Choroid plexus epithelial cell (primary cell): Measurements from ENCODE around the gene HNRNPA1L2.
A peak's percentile ranks its signal among the peaks of the same experiment; 100 is the strongest.

Experiments used
- DNase-seq: peaks from one replicate; pipeline ENCODE4 v3.0.0-alpha.2; 2010; ENCODE audit warnings: low read depth
- H3K4me3 ChIP-seq: 2 replicates; pipeline ENCODE4 v1.5.1; 2011; ENCODE audit warnings: low read depth, mild to moderate bottlenecking, control low read depth, low read length, moderate library complexity
- CTCF ChIP-seq: conservative IDR thresholded peaks from 2 replicates; pipeline ENCODE4 v1.5.1; 2011; ENCODE audit warnings: low read depth, mild to moderate bottlenecking, control low read depth, inconsistent platforms, low read length, moderate library complexity

Gene HNRNPA1L2

GRCh38 chr13:52638666-52639328 lies 3.4 kb upstream of the HNRNPA1L2 start:
- TF ChIP-seq CTCF = no peak
- no peak overlapping the region for H3K4me3 ChIP-seq
- DNase-seq = no peak

- peak; percentile 17 for DNase-seq
- TF ChIP-seq CTCF = no peak
Observed at GRCh38 chr13:52644108-52644507, 1.9 kb downstream of the HNRNPA1L2 start.

GRCh38 chr13:52646967-52647366 lies 4.7 kb downstream of the HNRNPA1L2 start:
- TF ChIP-seq CTCF = no peak
- no peak for DNase-seq
- H3K4me3 ChIP-seq = no peak overlapping the region

More at GRCh38 chr13:52644108-52644507, 1.9 kb downstream of the HNRNPA1L2 start:
- H3K4me3 ChIP-seq = no peak overlapping the region

DNA sequence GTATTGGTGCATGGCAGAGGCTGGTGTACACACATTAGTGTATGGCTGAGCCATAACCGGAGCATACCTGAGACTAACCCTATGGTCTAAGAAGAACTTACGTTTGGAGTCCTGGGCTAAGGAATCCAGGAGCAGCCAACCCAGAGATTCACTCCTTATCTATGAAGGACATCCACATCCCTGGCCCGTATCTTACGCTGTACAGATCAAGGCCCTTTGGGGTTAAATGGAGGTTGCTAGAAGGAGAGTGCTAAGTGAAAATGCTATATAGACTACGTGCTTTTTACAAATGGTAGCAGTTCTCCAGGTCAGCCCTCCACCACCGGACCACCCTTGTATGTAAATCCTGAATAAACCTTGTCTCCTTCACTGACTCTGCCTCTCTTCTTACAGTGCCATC lies 8.5 kb downstream of the HNRNPA1L2 start:
- no peak for DNase-seq
- H3K4me3 ChIP-seq = peak overlapping the region; percentile 95
- TF ChIP-seq CTCF = no peak

DNA sequence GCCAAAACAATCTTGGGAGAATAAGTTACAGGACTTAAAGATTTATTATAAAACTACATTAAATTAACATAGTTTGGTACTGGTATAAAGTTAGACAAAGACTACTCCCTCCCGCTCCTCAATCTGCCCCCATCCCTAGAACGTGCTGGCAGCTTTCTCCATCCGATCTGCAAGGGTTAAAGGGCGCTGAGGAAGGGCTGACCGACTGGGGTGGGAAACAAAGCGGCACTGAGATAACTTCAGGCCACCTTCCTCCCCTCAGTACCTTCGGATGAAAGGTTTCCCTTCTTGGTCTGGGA lies 9.6 kb downstream of the HNRNPA1L2 start:
- peak overlapping the region; percentile 95 for H3K4me3 ChIP-seq
- no peak for DNase-seq
- TF ChIP-seq CTCF = no peak

DNA sequence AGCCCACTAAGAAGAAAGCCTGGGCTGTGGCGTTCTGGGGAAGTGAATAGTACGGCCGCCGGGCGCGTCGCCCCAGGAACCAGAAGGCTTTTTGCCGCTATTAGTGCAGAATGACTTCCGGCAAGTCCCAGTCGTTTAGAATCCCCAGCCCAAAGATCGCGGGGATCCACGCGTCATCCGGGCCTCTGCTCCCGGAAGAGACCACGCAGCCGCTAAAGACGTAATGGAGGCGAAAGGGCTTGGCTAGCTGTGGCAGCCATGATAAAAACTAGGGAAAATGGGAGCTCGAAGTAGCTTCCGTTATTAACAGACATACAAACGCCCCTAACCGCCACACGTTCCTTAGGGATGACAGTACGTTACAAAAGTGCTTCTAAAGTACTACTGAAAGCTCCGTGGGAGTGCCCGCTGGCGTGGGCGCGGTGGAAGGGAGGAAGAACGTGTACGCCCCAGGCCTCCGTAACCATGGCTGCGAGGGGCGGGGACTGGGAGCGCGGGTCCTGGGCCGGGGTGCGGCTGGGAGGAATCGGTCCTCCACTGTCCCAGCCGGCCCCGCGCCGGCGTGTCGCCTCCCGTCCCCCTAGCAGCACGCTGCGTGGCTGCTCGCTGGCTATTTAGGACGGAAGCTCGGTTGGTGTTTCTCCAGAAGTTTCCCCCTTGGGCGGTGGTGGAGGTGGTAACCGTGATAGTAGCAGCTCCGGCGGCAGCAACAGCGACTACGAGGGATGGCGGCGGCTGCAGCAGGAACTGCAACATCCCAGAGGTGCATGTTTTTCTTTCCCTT lies 10.2 kb downstream of the HNRNPA1L2 start, which contains the start of gene SUGT1:
Gene SUGT1, plus strand, starts transcription at position 641 of the 784 bp plus-strand sequence. Its CDS starts 85 bp downstream, at position 726.
- peak; percentile 99 for DNase-seq
- TF ChIP-seq CTCF = peak; percentile 77
- peak within 1 kb of the TSS; percentile 95 for H3K4me3 ChIP-seq

DNA sequence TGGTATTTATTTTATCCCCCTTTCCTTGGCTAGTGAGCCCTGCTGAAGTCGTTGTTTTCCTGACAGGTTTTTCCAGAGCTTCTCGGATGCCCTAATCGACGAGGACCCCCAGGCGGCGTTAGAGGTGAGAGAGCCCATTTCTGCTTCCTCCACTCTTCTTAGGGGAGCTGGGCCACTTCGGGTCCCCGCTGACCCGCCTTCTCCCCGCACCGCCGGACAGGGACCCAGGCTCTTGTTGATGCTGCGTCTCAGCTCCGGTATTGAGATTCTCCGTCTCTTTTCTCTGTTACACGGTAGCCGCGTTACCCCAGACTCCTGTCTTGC lies 10.7 kb downstream of the HNRNPA1L2 start:
- no peak for TF ChIP-seq CTCF
- DNase-seq = no peak
- peak overlapping the region; percentile 95 for H3K4me3 ChIP-seq
